ENCODE results near the gene TTC39A. TPM values are rescaled to one million over a fixed set of nuclear protein-coding genes. Genes with fewer than 3 reads are reported as not detected.

Gene TTC39A
- total and polyA plus RNA-seq, 2 of the 13 experiments (the other 11 are each of a cell fraction or from before 2014, with no cell fraction given): 0.33 to 1.5 TPM

DNA sequence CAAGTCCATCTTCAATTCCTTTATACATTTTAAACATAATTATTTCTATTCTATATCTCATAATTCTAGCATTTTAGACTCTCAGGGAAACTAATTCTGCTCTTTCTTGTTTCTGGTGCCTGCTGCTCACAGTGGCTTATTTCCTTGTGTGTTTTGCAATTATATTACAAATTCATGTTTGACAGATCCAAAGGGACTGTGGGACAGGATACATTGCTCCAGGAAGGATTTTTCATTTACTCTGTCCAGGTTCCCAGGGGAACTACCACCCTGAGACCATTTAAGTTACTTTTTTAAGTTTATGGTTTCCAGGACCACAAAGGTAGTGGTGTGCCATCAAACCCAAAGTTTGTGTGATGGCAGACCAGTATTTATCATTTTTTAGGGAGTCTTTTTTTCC lies 6.6 kb downstream of the TTC39A start:
- FAIRE-seq: no peak
- Histone ChIP-seq H3K4me1 (ENCODE audit: insufficient read depth, low read length) (peaks cover 7% of the 10 kb centered on the region; the same call in 1 of the 2 replicates), H3K9ac (ENCODE audit: insufficient read depth, low read depth, low read length) (no peak overlapping the region), H4K20me1 (ENCODE audit: insufficient read depth, low read length) (no peaks in the 10 kb centered on the region), H3K9me3 (ENCODE audit: low read length) (no peaks in the 10 kb centered on the region), H3K79me2 (ENCODE audit: insufficient read depth, low read length) (no peaks in the 10 kb centered on the region), H3K27me3 (ENCODE audit: control insufficient read depth in 1 of 2, insufficient read depth in 2 of 2, low read length in 2 of 2) (peaks cover 0 to under 1% of the 10 kb centered on the region in 2 experiments; a peak in 1 of 5 replicates), H3K27ac (ENCODE audit: extremely low read length, insufficient read depth, low read length) (no peak overlapping the region), H2AFZ (ENCODE audit: low read length) (no peak overlapping the region), H3K36me3 (replicated peaks in 1 of 2; ENCODE audit: control insufficient read depth in 1 of 2, insufficient read depth in 2 of 2, low read length in 2 of 2) (no peaks in the 10 kb centered on the region), H3K4me2 (ENCODE audit: low read depth, low read length) (no peak overlapping the region), H3K4me3 (replicated peaks in 1 of 3; ENCODE audit: insufficient read depth in 1 of 3, low read depth in 2 of 3, low read length in 3 of 3) (no peak overlapping the region)
- no TSS peak for BruUV-seq (replicated peaks)
- DNase-seq (ENCODE audit: low spot score): no peak
- POLR2A ChIA-PET: no interaction called here
- CTCF ChIA-PET (ENCODE audit: low intra/inter-chr PET ratio, low total read pairs): no interaction called here
- intact Hi-C loops (cut with micrococcal nuclease; ENCODE audit: unreplicated experiment): no loop called here
- ATAC-seq: no peak
- in situ Hi-C loops (cut with HindIII; ENCODE audit: extremely low pct_ligation_motif_present, low pct_unique_long_range_greater_than_20kb): no loop called here
- TF ChIP-seq U2AF2 (IDR thresholded peaks at IDR 0.05; ENCODE audit: low read depth, low read length) (no peak), ZNF547 (CRISPR knock-in tag; IDR thresholded peaks at IDR 0.05) (no peak), ZNF143 (CRISPR knock-in tag; IDR thresholded peaks at IDR 0.05) (no peak), ZFYVE20 (CRISPR knock-in tag; IDR thresholded peaks at IDR 0.05; ENCODE audit: borderline replicate concordance, low read depth) (no peak), MATR3 (CRISPR knock-in tag; IDR thresholded peaks at IDR 0.05) (no peak), DPF2 (CRISPR knock-in tag; IDR thresholded peaks at IDR 0.05; ENCODE audit: borderline replicate concordance, low read depth) (no peak), MAFK (conservative IDR thresholded peaks at IDR 0.05 in 1 of 2, IDR thresholded peaks at IDR 0.05 in 1 of 2; ENCODE audit: low read length in 2 of 2) (no peak), ZNF513 (CRISPR knock-in tag; conservative IDR thresholded peaks at IDR 0.05) (no peak)
- TF ChIP-seq, protein P1, sequence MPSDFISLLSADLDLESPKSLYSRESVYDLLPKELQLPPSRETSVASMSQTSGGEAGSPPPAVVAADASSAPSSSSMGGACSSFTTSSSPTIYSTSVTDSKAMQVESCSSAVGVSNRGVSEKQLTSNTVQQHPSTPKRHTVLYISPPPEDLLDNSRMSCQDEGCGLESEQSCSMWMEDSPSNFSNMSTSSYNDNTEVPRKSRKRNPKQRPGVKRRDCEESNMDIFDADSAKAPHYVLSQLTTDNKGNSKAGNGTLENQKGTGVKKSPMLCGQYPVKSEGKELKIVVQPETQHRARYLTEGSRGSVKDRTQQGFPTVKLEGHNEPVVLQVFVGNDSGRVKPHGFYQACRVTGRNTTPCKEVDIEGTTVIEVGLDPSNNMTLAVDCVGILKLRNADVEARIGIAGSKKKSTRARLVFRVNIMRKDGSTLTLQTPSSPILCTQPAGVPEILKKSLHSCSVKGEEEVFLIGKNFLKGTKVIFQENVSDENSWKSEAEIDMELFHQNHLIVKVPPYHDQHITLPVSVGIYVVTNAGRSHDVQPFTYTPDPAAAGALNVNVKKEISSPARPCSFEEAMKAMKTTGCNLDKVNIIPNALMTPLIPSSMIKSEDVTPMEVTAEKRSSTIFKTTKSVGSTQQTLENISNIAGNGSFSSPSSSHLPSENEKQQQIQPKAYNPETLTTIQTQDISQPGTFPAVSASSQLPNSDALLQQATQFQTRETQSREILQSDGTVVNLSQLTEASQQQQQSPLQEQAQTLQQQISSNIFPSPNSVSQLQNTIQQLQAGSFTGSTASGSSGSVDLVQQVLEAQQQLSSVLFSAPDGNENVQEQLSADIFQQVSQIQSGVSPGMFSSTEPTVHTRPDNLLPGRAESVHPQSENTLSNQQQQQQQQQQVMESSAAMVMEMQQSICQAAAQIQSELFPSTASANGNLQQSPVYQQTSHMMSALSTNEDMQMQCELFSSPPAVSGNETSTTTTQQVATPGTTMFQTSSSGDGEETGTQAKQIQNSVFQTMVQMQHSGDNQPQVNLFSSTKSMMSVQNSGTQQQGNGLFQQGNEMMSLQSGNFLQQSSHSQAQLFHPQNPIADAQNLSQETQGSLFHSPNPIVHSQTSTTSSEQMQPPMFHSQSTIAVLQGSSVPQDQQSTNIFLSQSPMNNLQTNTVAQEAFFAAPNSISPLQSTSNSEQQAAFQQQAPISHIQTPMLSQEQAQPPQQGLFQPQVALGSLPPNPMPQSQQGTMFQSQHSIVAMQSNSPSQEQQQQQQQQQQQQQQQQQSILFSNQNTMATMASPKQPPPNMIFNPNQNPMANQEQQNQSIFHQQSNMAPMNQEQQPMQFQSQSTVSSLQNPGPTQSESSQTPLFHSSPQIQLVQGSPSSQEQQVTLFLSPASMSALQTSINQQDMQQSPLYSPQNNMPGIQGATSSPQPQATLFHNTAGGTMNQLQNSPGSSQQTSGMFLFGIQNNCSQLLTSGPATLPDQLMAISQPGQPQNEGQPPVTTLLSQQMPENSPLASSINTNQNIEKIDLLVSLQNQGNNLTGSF (CRISPR knock-in tag; IDR thresholded peaks at IDR 0.05): no peak
- TF ChIP-seq, protein P2, sequence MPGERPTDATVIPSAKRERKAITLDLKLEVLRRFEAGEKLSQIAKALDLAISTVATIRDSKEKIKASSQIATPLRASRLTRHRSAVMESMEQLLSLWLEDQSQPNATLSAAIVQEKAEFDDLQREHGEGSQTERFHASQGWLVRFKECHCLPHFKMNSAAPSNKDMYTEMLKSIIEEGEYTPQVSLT (CRISPR knock-in tag; IDR thresholded peaks at IDR 0.05; ENCODE audit: borderline replicate concordance, low read depth): no peak
- TF ChIP-seq, protein P3, sequence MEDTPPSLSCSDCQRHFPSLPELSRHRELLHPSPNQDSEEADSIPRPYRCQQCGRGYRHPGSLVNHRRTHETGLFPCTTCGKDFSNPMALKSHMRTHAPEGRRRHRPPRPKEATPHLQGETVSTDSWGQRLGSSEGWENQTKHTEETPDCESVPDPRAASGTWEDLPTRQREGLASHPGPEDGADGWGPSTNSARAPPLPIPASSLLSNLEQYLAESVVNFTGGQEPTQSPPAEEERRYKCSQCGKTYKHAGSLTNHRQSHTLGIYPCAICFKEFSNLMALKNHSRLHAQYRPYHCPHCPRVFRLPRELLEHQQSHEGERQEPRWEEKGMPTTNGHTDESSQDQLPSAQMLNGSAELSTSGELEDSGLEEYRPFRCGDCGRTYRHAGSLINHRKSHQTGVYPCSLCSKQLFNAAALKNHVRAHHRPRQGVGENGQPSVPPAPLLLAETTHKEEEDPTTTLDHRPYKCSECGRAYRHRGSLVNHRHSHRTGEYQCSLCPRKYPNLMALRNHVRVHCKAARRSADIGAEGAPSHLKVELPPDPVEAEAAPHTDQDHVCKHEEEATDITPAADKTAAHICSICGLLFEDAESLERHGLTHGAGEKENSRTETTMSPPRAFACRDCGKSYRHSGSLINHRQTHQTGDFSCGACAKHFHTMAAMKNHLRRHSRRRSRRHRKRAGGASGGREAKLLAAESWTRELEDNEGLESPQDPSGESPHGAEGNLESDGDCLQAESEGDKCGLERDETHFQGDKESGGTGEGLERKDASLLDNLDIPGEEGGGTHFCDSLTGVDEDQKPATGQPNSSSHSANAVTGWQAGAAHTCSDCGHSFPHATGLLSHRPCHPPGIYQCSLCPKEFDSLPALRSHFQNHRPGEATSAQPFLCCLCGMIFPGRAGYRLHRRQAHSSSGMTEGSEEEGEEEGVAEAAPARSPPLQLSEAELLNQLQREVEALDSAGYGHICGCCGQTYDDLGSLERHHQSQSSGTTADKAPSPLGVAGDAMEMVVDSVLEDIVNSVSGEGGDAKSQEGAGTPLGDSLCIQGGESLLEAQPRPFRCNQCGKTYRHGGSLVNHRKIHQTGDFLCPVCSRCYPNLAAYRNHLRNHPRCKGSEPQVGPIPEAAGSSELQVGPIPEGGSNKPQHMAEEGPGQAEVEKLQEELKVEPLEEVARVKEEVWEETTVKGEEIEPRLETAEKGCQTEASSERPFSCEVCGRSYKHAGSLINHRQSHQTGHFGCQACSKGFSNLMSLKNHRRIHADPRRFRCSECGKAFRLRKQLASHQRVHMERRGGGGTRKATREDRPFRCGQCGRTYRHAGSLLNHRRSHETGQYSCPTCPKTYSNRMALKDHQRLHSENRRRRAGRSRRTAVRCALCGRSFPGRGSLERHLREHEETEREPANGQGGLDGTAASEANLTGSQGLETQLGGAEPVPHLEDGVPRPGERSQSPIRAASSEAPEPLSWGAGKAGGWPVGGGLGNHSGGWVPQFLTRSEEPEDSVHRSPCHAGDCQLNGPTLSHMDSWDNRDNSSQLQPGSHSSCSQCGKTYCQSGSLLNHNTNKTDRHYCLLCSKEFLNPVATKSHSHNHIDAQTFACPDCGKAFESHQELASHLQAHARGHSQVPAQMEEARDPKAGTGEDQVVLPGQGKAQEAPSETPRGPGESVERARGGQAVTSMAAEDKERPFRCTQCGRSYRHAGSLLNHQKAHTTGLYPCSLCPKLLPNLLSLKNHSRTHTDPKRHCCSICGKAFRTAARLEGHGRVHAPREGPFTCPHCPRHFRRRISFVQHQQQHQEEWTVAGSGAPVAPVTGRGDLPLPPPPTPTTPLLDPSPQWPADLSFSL (CRISPR knock-in tag; IDR thresholded peaks at IDR 0.05): no peak
